Spleen (tissue), 7 donors: ENCODE data around the gene GTF2H4.

Experiments
- POLR2A ChIP-seq, 3 donors: fragments of 450-650 bp; IDR thresholded peaks; one replicate each; pipeline ENCODE4 v1.5.1; 2017; ENCODE audit warnings: antibody characterized with exemption in 3 of 3, mild to moderate bottlenecking in 1 of 3
- TF ChIP-seq, protein P1 (sequence below), 11 experiments: fragments of 200-600 bp in 7 of 11; fragments of 450-650 bp in 4 of 11; sonication (generic) in 4 of 11; IDR thresholded peaks in 8 of 11; conservative IDR thresholded peaks in 3 of 11; 1 replicate in 7 of 11; 2 replicates in 4 of 11; pipeline versions ENCODE4 v1.4.0 to v1.8.0; 2016 to 2021; ENCODE audit warnings: antibody characterized with exemption in 11 of 11, inconsistent platforms in 4 of 11, mild to moderate bottlenecking in 1 of 11
- donor health status: DM: no; HTN: no; CAD: no; lungs with moderate emphysema.
- donor health status: DM: no; HTN: no; CAD: no.
- donor health status: DM: no; HTN: no; CAD: no.

DNA sequence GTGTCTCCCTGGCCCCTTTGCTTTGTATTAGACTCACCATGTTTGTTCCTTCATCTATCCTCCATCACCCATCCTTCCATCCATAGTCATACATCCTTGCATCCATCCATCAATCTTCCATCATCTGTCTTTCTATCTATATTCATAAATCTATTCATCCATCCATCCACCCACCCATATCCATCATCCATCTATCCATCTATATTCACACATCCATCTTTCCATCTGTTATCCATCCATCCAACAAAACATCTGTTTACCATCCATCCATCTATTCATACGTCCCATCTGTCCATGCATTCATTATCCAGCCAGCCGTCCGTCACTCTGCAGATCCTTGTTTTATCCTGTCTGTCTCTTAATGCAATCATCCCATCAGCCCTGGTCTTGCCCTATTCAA is 13.1 kb upstream of the GTF2H4 start:
- TF ChIP-seq, protein P1, sequence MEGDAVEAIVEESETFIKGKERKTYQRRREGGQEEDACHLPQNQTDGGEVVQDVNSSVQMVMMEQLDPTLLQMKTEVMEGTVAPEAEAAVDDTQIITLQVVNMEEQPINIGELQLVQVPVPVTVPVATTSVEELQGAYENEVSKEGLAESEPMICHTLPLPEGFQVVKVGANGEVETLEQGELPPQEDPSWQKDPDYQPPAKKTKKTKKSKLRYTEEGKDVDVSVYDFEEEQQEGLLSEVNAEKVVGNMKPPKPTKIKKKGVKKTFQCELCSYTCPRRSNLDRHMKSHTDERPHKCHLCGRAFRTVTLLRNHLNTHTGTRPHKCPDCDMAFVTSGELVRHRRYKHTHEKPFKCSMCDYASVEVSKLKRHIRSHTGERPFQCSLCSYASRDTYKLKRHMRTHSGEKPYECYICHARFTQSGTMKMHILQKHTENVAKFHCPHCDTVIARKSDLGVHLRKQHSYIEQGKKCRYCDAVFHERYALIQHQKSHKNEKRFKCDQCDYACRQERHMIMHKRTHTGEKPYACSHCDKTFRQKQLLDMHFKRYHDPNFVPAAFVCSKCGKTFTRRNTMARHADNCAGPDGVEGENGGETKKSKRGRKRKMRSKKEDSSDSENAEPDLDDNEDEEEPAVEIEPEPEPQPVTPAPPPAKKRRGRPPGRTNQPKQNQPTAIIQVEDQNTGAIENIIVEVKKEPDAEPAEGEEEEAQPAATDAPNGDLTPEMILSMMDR (IDR thresholded peaks at IDR 0.05 in 8 of 11, conservative IDR thresholded peaks at IDR 0.05 in 3 of 11), result no peak
- no peak for TF ChIP-seq POLR2A (IDR thresholded peaks at IDR 0.05)
